HG03175 (cell line): ENCODE data around the gene FGD3.

ENCODE experiments used
- ATAC-seq: cut with Tn5 transposase; IDR thresholded peaks from one replicate; pipeline ENCODE4 v1.9.1; 2021; ENCODE audit warnings: mild to moderate bottlenecking, moderate library complexity; ENCODE audit not compliant: unreplicated experiment

Gene FGD3

DNA sequence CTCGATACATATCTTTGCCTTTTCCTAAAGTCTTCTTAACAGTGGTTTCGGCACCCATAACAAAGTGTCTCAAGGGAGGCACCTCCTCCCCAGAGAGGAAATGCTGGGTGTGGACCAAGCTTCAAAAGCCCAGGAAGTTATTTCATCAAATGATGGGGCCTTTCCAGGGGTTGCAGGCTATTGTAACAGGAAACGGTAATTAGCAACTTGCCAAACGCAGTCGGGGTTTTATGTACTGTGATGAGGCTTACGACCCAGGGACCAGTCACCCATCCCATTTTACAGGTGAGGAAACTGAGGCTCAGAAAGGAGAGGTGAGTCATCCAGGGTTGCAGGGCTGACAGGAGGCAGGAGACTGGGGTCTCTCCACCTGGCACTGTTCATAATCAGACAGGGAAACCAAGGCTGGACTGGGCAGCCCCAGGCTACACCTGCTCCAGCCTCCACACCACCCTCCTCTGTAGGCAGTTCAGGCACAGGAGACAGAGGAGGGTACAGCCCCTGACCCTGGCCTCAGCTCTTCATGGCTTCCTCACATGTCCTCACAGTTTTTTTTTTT, 81.2 kb downstream of the FGD3 start:
- peak; percentile 43 for ATAC-seq

DNA sequence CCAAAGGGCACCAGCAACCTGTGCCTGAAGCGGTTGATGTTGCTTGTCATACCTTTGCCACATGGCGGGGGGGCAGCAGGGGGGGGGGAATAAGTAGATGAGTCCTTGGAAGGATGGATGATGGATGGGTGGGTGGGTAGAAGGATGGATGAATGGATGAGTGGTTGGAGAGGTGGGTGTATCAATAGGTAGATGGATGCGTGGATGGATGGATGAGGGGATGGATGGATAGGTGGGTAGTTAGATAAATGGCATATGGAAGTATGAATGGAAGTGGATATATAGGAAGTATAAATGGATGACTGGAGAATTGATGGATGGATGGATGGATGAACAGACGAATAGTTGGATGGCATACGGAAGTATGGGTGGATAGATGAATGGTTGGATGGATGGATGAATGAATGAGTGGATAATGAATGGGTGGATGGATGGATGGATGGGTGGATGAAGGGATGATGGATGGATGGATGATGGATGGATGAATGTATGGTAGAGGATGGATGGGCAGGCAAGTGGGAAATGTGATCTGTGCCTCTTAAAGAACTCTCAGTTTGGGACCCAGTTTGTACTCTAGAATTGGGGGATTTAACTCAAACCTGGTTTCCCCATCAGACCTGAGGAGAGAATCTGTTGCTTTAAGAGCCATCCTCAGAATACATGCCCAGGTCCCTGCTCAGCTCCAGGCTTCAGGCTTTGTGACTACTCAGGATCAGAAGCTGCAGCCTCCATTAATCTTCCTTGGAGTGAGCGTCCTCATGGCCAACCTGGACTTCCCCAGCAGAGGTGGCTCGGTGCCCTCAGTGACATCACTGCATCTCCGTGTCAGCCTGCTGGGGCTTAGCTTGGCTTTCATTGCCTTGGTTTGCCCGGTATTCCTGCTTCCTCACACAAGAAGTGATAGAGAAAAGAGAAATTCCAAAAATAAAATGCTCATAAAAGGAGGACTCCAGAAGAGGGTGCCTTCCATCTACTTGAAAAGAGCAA, 83.6 kb downstream of the FGD3 start:
- ATAC-seq: no peak

DNA sequence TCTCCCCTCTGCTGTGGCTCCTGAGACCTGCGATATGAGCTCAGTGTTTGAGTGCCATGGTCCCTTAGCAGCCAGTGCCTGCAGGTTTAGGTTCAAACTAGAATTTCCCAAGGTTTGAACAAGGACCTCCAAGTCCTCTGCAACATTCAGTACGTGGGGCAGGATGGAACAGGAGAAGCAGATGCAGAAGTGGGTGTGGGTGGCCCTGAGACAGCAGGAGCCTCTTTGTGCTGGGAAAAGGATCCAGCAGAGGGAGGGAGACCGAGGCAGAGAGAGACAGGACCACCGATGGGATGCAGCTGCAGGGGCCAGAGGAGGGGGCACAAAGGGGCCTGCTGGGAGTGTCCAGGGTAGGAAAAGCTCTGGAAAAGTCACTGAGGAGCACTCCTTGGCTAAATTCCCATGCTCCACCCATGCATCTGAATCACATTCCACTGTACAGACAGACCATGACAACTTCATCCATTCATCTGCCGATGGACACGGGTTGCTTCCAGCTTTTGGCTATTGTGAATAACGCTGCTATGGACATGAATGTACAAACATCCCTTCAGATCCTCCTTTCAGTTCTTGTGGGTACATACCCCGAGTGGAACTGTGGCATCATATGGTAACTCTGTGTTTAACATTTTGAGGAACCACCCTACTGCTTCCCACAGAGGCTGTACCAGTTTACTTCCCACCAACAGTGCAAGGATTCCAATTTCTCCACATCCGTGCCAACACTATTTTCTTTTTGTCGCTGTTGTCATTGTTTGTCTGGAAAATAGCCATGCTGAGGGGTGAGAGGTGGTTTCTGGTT, 84.5 kb downstream of the FGD3 start:
- ATAC-seq: no peak

DNA sequence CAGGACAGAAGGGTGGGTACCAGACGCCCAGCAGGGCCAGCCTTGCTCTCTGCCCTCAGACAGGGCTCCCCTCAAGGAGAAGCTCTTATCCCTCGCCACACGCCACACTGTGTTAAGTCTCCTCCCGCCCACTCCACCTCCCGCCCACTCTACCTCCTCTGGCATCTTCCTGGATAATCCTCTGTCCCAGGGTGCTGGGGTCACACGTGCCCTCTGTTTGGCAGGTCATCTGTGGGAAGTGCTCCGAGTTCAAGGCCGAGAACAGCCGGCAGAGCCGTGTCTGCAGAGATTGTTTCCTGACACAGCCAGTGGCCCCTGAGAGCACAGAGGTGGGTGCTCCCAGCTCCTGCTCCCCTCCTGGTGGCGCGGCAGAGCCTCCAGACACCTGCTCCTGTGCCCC, 85.2 kb downstream of the FGD3 start:
- no peak for ATAC-seq

DNA sequence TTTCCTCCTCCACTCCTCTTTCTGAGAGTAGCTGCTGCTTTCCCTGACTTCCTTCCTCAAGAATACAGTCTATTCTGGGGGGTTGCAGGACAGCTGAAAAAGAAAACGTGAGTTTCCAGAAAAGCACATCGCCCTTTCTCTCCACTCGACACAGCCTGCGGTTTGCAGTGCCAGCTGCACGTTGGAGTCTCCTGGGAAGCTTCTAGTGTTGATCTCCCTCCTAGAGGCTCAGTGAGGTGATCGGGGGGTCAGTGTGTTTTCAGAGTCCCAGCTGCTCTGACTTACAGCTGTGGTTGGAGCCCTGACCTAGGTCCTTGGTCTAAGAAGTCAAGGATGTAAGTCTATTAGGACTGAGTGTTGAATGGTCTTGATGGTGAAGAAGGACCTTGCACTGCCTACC, 86.2 kb downstream of the FGD3 start:
- no peak for ATAC-seq

DNA sequence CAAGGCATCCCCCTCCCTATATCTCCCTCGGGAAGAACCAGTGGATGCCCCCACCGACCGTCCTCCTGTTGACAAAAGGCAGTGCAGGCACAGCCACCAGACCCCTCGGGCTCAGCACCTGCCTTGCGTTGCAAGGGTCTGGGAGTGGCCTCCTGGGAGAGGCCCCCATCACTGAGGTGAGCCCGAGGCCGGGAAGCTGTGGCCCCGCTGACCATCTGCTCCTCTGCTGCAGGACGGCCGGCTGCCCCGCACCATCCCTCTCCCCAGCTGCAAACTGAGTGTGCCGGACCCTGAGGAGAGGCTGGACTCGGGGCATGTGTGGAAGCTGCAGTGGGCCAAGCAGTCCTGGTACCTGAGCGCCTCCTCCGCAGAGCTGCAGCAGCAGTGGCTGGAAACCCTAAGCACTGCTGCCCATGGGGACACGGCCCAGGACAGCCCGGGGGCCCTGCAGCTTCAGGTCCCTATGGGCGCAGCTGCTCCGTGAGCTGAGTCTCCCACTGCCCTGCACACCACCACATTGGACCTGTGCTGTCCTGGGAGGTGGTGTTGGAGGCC, 87.9 kb downstream of the FGD3 start:
- ATAC-seq: no peak

DNA sequence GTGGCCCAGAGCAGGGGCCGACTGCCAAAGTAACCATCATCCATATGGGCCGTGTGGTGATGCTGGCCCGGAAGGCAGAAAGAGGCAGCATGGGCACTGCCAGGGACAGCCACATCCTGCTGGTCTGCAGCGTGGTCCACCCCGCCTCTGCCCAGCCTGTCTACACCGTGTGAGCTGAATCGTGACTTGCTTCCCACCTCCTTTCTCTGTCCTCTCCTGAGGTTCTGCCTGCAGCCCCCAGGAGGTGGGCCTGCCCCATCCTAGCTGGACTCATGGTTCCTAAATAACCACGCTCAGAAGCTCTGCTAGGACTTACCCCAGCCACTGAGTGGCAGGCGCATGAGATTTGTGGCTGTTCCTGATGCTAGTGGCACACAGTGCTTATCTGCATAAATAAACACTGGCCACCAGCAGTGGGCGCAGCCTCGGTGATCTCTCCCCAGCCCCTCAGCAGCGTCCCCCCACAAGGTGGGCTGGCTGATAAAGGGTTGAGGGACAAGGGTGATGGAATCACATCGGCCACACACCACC, 88.6 kb downstream of the FGD3 start:
- ATAC-seq: no peak

DNA sequence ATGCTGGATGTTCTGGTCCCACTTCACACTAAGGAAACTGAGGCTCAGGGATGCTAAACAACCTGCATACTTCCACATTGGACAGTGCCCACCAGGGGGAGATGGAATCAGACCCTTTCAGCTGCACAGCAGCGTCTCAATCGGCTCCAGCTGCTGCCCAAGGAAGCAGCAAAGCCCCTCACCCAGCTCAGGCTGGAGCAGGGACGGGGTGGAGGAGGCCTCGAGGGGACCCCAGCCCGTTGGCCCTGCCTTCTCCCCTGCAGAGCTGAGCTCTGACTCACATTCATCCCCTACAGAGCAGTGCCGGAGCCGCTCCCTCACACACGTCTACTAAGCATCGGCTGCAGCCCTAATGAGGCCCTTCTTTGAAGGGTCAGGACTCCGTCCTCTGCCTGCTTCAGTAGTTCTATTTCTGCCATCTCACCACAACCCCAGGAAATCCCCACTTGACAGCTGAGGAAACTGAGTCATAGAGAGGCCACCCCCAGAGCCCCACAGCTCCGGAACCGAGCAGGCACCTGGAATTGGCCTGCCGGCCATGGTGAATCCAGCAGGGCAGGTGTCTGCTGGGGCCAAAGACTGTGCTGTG, 89.7 kb downstream of the FGD3 start:
- no peak for ATAC-seq

DNA sequence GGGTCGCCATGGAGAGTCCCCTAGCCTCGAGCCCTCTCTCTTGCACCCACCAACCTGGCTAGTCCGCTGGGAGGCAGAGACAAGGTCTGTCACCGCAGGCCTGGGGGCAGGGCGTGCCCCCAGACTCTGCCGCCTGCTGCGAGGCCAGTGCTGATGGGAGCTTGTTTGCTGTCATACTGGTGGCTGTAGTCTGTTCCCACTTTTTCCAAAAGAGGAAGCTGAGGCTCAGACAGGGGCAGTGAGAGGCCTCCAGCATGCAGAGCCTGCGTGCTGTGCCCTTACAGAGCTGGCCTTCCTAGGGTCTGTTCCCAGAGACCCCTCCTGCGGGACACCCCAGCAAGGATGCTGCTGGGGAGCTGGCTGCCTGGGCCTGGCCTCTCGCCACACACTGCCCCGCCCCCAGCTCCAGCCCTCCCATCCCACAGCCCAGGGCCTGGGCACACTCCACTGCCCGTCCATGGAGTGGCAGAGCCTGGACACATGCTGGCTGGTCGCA, 90.2 kb downstream of the FGD3 start:
- no peak for ATAC-seq

DNA sequence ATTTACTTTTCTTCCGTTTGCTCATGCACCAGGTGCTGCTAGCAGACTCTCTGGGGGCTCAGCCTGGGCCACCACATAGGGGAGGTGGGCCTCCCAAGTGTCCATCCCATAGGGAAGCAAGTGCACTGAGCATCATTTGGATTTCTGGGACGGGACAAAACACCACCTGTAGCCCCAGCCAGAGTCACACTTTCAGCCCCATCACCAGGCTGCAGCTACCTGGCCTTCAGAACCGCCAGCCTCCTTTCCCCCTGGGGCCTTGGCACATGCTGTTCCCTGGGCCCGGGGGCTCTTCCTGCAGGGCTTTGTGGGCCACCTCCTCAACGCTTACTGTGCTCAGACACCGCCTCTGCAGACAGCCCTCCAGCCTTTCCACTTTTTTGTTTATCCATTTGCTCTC, 91.6 kb downstream of the FGD3 start:
- ATAC-seq: no peak

DNA sequence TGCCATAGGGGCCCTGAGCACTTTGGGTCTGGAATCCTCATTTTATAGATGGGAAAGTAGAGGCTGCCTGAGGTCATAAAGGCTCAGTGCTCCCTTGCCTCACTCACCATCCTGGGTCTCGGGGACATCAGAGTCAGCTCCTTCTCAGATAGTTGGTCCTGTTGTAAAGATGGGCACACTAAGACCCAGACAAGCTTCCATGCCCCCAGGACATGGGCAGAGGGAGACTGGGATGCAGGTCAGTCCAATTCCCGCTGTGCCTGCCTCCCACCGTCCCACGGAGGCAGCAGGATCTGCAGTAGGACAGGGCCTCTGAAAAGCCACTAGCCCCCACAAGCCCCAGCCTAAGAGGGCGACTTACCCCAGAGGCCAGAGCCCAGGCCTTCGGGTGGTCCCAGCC, 92.1 kb downstream of the FGD3 start:
- ATAC-seq: no peak

DNA sequence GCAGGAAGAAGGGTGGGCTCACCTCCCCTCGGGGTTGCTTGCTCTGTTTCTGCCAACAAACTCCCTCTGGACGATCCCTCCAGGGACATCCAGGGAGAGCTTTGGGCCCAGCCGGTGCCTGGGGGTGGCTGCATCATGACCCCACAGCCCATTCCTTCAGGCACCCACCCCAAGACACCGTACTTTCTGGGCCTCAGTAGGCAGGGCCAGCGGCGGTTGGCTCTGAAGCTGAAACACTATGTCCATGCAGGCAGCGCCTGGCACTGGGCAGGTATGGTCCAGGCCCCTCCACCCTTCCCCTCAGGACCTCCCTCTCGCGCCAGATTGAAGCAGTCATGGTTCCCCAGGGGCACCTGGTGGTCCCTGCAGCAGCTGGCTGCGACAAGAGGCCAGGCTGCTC, 92.7 kb downstream of the FGD3 start:
- no peak for ATAC-seq

DNA sequence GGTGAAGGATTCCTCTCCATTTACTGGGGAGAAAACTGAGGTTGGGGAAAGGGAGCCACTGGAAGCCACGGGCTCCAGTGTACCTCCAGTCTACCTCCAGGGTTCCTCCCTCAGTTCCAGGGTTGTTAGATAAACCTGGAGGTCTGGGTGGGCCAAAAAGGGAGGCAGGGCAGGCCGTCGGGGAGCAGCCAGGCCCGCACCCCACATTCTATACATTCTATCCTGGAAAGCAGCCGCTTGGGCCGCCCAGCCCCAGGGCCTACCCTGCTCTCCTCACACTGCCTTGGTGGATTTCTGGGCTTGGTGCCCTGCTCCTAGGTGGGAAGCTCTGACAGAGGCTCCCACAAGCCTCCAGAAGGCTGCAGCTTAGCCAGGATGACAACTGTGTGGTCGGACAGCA, 93.1 kb downstream of the FGD3 start:
- ATAC-seq: no peak

DNA sequence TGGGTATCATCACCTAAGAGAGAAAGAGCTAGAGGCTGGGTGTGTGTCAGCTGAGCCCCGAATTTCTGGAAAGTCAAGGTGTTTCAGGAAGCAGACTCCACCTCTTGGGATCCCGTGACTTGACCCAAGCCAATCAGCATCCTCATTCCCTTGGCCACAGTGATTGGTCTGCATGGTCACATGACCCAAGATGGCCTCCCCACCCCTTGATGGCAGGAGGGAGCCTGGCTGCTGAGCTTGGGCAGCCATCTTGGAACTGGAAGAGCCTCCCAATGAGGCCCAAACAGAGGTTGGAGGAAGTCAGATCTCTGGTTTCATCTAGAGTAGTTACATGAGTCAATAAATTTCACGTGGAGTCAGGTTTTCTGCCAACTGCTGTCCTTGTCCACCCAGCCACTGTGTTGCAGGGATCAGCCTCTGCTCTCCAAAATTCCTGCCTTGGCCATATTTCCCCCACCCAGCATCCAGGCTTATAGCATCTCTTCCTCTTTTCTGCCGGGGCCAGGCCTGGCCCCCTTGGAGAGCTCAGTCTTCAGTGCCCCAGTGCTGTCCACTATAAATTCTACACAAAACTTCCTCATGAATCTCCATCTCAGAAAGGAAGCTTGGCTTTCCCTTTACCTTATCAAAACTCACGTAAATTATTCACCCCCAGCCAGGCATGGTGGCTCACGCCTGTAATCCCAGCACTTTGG, 93.9 kb downstream of the FGD3 start:
- no peak for ATAC-seq

DNA sequence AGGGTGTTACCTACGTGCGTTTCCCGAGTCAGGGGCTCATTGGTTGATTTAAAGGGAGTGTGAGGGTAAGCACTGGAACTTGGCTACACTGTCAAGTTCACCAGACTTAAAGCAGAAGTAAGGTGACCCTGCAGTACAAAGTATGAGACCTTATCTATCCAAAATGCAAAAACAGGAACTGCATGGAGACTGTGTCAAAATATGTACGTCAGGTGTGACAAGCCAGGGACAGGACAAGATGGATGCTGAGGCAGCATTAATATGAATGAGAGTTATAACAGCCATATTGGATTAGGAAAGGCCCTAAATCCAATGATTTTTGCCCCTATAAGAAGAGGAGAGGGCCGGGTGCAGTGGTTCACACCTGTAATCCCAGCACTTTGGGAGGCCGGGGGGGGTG, 95.8 kb downstream of the FGD3 start:
- no peak for ATAC-seq

DNA sequence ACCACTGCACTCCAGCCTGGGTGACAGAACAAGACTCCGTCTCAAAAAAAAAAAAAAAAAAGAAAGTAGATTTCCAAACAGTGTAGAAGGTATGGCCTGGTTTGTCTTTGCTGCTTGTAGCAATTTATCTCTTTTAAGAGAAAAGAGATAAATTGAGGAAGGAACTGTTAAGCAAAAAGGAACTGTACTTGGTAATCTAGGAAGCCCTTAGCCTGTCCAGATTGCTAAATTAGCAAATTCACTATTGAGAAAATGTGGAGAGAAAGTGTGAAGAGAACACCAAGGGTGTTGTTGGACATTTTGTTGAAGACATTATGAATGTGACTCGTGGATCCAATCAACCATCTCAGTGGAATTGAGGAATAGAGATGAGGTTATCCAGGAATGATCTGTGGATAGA, 98.2 kb downstream of the FGD3 start:
- no peak for ATAC-seq

DNA sequence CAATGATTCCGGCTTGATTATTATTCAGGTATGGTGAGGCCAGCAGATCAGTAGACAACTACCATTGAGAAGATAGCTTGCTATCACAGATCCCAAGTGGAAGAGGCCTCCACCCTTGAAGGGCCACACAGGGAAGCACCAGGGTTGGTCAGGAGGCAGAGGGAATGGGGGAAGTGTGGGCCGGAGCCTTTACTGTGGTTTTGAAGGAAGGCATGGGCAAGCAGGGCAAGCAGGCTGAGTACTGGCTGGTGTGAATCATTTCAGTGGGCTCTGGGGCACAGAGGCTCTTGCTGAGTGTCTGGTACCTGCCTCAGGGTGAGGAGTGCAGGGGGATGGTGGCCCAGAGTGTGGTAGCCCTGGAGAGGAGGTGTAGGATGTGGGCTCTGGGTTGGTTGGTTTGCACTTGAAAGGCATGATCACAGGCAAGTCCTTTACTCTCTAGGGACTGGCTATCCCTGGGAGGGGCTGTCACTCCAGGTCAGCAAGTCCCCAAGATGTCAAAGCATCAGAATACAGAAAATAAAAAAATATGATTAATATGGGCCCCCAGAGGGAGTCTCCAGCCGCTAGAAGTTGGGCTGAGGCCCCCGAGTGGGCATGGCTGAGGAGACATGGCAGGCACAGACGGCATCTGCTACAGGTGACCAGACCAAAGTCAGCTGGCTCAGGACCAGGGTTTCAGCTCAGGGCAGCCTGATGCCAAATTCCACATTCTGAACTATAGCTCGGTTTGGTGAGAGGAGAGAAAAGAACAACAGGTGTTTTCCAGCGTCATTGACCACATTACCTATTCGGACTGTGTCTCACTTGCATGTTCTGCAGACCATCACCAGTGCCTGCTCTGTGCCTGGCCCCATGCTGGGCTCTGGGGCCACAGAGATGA, 101.5 kb downstream of the FGD3 start:
- no peak for ATAC-seq

DNA sequence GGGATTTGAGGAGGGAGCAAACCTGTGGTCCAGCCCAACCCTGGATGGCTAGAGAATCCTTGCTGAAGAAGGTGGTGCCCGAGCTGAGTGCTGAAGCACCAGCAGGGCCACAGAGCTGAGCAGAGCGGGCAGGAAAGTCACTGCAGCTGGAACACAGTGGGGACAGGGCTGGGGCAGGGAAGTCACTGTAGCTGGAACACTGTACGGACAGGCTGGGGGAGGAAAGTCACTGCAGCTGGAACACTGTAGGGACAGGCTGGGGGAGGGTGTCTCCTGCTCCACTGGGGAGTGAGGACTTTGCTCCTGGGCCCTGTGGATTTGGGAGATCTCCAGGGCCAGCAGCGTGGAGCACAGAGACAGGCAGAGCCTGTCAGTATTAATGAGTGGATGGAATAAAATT, 102.2 kb downstream of the FGD3 start:
- ATAC-seq: no peak

DNA sequence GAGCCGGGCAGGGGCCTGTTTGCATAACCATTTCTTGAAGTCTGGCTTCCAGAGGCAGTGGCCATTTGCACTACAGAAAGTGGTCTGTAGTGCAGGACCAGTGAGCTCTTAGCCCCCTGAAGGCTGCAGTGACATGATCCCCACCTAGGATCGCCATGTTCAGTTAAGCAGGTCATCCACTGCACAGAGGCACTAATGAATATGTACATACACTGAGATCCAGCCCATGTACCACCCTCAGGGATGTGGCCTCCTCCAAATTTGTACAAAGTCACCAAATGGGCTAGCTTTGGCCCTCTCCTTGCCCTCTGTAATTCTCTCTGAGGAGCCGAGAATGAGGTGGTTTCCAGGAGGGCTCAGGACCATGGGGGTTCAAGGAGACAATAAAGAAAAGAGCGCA, 102.9 kb downstream of the FGD3 start:
- no peak for ATAC-seq
